NCI-H1417 (cell line): ENCODE results near the gene SNPH.
A peak's percentile ranks its signal among the peaks of the same experiment; 100 is the strongest.
"Not testable (repeated sequence)": the region's sequence is repeated elsewhere in the genome, so short reads cannot be mapped to it uniquely, and the experiment has no call there.

ENCODE experiments used
- DNase-seq, 3 experiments: peaks; one replicate each; lab custom pipeline; 2025; lab: John Stamatoyannopoulos, UW

The SNPH gene, protein sequence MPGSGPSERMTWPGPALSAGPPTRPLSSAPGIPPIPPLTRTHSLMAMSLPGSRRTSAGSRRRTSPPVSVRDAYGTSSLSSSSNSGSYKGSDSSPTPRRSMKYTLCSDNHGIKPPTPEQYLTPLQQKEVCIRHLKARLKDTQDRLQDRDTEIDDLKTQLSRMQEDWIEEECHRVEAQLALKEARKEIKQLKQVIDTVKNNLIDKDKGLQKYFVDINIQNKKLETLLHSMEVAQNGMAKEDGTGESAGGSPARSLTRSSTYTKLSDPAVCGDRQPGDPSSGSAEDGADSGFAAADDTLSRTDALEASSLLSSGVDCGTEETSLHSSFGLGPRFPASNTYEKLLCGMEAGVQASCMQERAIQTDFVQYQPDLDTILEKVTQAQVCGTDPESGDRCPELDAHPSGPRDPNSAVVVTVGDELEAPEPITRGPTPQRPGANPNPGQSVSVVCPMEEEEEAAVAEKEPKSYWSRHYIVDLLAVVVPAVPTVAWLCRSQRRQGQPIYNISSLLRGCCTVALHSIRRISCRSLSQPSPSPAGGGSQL

DNA sequence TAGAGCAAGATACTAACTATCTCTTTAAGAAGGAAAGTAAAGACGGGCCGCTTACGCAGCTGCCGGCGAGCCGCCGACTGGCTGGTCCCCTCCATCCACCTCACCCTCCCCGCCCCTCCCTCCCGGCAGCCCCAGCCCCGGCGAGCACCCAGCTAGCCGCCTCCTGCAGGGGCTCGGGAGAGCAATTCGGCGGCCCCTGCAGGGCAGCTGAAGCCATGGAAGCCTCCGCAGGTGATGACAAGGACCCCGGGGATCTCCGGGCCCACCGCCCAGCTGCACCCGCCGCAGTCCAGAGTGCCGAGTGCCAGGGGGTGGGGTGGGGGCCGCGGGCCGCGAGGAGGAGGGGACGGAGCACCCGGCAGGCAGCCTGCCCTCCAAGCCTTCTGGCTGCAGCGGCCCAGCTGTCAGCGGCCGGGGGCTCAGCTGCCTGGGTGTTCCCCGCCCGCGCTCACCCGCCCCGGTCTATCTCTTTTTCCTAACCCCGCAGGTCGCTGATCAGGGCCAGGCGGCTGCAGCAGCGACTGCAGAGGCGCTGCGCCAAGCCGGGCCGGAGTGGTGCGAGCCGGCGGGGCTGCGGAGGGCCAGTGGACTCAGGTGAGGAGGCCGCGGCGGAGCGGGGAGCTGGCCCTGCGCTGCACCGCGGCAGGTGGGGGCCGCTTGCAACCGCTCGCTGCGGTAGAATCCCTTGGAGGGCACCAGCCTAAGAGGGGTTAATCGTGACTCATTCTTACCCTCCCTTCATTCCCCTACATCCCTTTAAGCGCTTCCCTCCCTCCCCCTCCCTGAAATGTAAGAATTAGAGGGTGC lies at the start of gene SNPH:
TSS of gene SNPH (plus strand) at position 128 of the 807 bp plus-strand sequence. CDS start 29,946 bp downstream, outside the sequence.
- DNase-seq: peak; percentile 61 to 91 (median 90)

DNA sequence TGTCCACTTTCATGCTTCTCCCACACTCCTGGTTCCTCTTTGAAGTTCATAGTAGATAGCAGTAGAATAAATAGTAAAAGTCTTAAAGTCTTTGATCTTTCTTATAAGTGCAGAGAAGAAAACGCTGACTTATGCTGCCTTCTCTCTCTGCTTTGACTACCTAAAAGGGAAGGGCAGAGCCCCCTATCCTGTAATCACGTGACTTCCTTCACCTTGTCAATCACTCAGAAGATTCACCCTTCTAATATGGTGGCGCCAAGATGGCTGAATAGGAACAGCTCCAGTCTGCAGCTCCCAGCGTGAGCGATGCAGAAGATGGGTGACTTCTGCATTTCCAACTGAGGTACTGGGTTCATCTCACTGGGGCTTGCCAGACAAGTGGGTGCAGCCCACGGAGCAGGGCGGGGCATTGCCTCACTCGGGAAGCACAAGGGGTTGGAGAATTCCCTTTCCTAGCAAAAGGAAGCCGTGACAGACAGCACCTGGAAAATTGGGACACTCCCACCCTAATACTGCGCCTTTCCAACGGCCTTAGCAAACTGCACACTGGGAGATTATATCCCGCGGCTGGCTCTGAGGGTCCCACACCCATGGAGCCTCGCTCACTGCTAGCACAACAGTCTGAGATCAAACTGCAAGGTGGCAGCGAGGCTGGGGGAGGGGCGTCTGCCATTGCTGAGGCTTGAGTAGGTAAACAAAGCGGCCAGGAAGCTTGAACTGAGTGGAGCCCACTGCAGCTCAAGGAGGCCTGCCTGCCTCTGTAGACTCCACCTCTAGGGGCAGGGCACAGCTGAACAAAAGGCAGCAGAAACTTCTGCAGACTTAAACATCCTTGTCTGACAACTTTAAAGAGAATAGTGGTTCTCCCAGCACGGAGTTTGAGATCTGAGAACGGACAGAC lies 49.3 kb upstream of the SNPH start:
- DNase-seq: not testable (repeated sequence)

DNA sequence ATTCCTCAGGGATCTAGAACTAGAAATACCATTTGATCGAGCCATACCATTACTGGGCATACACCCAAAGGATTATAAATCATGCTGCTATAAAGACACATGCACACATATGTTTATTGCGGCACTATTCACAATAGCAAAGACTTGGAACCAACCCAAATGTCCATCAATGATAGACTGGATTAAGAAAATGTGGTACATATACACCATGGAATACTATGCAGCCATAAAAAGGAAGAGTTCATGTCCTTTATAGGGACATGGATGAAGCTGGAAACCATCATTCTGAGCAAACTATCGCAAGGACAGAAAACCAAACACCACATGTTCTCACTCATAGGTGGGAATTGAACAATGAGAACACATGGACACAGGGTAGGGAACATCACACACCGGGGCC lies 43.3 kb upstream of the SNPH start:
- DNase-seq: not testable (repeated sequence)

DNA sequence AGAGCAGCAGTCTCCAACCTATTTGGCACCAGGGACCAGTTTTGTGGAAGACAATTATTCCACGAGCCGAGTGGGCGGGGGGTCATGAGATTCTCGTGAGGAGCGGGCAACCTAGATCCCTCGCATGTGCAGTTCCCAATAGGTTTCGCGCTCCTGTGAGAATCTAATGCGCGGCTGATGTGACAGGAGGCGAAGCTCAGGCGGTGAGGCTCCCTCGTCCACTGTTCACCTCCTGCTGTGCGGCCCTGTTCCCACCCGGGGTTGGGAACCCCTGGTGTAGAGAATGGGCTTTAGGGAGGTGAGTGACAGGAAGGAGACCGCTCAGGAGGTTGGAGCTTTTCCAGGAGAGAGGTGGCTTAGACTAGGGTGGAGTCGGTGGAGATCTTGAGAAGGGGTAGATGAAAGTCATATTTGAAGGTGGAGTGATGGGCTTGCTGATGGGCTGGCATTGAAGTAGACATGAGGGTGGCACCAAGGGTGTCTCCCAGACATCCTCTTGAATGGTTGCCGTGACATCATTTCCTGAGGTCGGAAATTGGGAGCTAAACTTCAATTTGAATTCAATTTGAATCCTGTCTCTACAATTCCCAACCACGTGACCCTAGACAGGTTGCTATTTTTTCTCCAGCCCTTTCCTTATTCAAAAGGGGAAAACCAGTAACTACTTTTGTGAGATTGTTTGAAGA lies 41.7 kb upstream of the SNPH start:
- no peak for DNase-seq

DNA sequence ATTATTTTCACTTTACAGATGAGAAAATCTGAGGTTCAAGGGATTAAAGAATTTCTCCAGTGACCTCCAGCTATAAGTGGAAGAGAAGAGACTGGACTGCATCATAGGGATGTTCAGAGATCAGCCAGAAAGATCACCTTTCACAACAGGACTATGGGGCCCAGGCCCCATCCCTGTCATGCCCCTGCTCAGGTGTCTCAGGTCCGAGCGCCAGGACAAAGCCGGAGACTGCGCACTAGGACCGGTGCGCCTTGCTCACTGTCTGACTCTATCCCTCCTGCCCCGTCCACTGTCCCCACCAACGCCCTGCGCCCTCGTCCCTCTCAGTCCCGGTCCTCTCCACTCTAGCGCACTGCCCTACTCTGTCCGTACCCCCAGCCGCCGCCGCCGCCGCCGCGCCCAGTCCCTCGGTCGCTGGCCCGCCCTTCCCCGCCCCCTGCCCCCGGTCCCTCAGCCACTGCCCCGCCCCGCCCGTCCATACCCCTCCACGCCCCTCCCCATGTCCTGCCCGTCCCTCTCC lies 40.8 kb upstream of the SNPH start:
- DNase-seq: peak in 2 of 3 experiments; percentile 68 to 84

DNA sequence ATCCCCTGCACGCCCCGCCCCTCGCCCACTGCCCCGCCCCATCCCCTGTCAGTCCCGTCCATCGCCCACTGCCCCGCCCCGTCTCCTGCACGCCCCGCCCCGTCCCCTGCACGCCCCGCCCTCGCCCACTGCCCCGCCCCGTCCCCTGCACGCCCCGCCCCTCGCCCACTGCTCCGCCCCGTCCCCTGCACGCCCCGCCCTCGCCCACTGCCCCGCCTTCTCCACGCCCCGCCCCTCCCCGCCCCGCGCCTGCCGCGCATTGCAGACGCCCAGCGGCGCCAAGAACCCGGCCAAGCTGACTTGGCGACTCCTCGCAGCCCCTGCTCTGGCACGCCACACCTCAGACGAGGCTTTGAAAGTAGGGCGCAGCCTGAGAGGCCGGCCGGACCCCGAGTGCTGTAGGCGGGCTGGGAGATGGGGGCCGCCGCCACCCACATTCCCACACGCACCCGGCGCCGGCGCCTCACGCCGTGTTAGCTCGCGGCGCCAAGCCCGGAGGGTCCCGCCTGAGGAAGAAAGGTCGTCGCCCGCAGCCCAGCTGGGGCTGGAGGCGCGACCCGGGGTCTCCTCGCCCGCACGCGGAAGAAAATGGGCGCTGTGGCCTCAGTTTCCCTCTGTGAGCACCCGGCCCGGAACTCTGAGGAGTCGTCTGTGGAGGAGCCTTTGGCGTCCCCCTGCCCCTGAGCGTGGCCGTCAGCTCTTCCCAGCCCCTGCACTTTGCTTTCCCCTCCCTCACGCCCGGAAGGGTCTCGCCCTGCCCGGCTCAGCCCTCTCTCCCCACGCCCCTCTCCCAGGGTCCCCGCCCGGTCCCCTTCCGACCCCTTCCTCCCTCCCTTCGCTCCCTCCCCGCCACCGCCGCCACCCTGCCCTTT lies 40.1 kb upstream of the SNPH start, which contains the start of gene RAD21L1:
TSS of gene RAD21L1 (plus strand) at position 262 of the 872 bp plus-strand sequence. CDS start 2,410 bp downstream, outside the sequence.
- peak; percentile 73 to 84 (median 78) for DNase-seq

DNA sequence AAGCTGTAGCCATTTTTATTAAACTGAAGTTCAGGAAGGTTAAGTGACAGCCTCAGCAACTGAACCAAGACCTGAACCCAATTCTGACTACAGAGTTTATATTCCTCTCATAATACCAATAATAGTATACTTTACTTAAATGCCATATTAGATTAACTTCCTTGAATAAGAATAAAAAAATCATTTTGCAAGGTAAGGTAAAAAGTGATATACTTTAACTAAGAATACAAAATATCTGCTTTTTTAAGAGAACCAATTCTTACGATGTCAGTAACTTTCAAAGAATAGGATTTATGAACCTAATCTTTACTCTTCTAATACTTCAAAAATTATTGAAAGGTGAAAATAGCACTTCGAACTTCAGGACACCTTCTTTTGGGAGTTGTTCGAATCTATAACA lies 36.6 kb upstream of the SNPH start:
- no peak for DNase-seq

DNA sequence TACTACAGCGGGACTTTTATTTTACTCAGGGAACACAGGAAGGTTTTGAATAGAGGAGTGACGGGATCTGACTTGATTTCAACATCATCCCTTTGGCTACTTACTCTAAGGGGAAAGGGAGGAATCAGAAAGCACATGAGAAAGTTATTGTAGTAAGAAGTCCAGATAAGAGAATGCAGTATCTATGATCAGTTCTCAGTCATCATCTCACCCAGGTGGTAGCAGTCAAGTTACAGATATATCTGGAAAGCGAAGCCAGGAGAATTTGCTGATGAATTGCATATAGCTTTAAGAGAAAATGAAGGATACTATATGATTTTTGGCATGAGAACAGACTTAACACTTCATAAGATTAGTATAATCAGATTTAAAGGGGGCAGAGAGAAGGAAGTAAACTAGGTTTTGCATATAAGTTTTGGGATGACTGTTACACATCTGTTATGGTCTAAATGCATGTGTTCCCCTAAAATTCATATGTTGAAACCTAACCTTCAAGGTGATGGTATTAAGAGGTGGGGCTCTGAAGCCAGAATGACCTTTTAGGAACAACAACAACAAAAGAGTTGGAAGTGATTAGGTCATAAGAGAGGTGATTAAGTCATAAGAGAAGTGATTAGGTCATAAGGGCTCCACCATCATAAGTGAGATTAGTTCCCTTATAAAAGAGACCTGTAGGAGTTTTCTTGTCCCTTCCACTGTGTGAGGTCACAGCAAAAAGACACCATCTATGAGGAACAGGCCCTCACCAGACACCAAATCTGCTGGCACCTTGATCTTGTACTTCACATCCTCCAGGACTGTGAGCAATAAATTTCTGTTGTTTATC lies 33.6 kb upstream of the SNPH start:
- no peak for DNase-seq

DNA sequence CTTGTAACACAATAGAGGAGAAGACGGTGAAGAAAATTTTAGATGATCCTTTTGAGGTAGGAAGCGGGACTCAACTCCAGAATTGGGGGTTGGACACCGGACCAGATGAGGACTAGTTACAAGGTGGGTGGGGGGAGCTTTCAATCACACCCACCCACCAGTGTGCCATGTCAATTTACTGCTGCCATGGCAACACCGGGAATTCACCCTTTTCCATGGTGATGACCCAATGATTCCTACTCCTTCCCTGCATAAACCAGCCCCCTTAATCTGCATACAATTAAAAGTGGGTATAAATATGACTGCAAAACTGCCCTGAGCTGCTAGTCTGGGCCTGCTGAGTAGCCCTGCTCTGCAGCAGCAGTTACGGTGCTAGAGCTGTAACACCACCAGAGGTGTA lies 25.5 kb upstream of the SNPH start:
- DNase-seq: no peak

DNA sequence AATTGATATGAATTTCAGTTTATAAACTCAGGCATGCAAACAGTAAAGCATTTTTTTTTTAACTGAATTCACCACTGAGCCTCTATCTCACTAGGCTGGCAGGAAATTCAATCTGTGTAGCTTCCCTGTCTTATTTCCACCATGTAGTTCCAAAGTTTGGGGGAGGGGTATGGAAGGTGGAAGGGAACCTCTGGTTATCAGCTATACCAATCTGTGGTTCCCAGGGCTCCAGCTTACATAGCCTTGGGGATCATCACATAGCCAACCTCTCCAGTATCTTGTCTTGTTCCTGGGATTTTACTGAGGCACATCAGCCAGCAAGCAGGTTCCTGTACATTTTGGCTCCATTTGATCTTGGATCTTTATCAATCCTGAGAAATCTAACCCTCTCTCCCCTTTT lies 24.6 kb upstream of the SNPH start:
- no peak for DNase-seq

DNA sequence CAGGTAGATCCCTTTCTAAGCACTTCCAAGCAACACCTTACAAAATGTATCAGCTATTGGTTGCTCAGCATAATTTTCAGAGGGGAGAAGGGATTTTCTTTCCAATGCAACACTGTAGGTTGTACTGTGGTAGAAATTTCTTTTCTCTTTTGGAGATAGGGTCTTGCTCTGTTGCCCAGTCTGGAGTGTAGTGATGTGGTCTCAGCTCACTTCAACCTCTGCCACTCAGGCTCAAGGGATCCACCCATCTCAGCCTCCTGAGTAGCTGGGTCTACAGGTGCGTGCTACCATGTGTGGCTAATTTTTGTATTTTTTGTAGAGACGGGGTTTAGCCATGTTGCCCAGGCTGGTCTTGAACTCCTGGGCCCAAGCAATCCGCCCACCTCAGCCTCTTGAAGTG lies 24.0 kb upstream of the SNPH start:
- DNase-seq: no peak

DNA sequence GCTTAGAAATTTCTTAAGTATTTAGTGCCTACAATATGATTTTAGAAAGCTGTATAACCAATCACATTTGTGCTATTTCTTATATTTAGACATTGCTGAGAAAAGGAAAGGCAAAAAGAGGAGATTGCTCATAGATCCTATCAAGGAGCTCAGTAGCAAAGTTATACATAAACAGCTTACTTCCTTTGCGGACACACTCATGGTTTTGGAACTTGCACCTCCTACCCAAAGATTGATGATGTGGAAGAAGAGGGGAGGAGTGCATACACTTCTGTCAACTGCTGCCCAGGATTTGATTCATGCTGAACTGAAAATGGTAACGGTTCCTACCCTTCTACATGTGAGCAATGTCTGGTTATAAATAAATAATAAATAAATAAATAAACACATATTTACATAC lies 23.6 kb upstream of the SNPH start:
- no peak for DNase-seq

DNA sequence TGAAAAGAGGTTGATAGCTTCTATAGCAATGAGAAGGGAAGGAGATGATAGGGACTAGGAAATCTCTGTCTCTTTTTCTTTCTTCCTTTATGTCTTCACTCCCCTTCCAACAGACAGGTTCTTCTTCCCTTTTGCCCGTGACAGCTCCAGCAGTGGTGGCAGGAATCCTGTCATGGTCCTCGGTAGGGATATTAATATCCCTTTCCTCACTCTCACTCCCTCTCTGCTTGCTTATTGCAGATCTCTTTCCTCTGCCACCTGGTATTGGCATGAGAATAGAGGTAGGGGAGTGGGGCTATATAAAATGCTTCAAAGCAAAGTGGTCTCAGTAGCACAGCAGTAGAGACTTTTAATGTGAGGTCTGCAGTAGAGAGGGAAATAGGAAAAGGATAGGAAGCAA lies 20.5 kb upstream of the SNPH start:
- no peak for DNase-seq

DNA sequence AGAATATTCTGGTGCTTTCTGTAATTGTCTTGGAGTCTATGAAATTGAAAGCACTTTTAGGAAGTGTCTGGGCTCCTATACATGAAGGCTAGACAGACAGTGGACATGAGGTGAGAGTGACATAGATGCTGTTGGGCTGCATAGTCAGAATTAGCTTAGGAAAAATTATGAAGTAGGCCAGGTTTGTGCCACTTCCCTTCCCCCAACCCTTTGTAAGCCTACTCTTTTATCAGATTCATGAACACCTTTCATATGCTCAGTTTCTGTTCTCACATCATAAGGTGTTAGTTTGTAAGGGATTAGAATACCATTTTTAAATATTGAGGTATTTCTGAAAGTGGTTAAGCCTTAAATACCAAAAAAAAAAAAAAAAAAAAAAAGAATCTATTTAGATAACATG lies 18.4 kb upstream of the SNPH start:
- DNase-seq: no peak

DNA sequence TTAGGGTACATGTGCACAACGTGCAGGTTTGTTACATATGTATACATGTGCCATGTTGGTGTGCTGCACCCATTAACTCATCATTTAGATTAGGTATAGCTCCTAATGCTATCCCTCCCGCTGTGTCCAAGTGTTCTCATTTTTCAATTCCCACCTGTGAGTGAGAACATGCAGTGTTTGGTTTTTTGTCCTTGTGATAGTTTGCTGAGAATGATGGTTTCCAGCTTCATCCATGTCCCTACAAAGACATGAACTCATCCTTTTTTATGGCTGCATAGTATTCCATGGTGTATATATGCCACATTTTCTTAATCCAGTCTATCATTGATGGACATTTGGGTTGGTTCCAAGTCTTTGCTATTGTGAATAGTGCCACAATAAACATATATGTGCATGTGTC lies 15.8 kb upstream of the SNPH start:
- not testable (repeated sequence) for DNase-seq

DNA sequence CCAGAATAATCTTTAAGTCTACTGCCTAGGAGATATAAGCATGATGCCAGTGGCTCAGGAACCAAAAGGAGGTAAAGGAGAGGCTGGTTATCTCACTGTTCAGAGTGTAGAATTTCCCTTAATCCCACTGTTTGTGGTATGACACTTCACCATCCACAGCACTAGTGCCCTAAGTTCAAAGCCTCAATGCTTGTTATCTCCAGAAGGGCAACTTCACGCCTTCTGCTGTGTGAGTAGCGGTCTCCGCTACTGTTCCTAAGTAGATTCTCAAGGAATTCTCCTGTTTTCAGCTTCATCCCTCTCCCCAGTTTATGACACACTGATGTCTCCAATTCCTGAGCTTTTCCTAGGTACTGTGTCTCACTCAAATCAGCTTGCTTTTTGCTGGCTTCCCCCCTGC lies 13.7 kb upstream of the SNPH start:
- DNase-seq: no peak

DNA sequence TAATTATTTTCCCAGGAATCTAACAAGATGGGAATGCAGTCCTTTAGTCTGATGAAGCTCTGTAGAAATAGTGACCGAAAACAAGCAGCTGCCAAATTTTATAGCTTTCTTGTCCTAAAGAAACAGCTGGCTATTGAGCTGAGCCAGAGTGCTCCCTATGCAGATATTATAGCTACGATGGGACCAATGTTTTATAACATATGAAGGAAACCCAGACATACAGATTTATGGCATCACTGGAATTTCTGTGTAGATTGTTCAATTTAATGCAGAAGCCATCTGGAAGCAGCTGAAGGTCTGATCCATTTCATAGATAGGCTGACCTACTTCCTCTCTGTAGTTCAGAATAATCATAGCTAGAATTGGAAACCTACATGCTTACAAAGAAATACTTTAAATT lies 11.8 kb upstream of the SNPH start:
- DNase-seq: no peak

DNA sequence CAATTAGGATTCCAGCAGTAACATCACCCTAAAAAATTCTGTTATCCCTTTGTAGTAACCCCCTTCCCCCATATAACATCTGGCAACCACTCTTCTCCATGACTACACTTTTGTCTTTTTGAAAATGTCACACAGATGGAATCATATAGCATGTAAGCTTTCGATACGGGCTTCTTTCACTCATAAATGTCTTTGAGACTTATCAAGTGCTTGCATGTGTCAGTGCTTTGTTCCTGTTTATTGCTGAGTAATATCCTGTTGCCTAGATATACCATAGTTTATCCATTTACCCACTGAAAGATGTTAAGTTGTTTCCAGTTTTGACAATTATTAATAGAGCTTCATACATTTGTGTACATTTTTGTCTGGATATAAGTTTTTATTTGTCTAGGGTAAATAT lies 10.4 kb upstream of the SNPH start:
- no peak for DNase-seq

DNA sequence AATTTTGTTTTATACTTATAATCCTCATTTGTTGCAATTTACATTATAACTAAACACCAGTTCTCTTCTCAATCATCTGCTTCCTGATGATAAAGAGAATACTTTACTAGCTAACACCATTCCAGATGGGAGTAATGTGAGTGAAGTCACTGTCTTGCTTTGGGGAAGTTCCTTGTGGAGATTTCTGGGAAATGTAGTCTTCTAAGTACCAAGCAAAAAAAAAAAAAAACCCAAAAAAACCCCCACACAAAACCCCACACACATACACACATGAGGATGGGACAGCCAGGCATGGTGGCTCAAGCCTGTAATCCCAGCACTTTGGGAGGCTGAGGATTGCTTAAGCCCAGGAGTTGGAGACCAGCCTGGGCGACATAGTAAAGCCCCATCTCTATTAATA lies 2.2 kb upstream of the SNPH start:
- DNase-seq: no peak
